DOHH2 (cell line): ENCODE measurements around the gene L3MBTL1.

Source experiments
- H3F3A ChIP-seq: fragments of 200-600 bp; sonication (generic), shearing (Covaris generic); 2 replicates; pipeline ENCODE4 v1.6.0; 2016; ENCODE audit warnings: antibody characterized with exemption, mild to moderate bottlenecking; ENCODE audit not compliant: control insufficient read depth, insufficient read depth
- H3K27ac ChIP-seq: fragments of 200-600 bp; sonication (generic); 2 replicates; pipeline ENCODE4 v1.5.1; 2014; ENCODE audit warnings: low read depth, mild to moderate bottlenecking, low read length, moderate library complexity
- H3K27me3 ChIP-seq: fragments of 200-600 bp; sonication (generic); 2 replicates; pipeline ENCODE4 v1.6.1; 2014; ENCODE audit warnings: mild to moderate bottlenecking, low read length, mixed read lengths; ENCODE audit not compliant: control insufficient read depth
- H3K36me3 ChIP-seq: fragments of 200-600 bp; sonication (generic); 2 replicates; pipeline ENCODE4 v1.6.1; 2014; ENCODE audit warnings: mild to moderate bottlenecking, low read length, moderate library complexity, mixed read lengths; ENCODE audit not compliant: control insufficient read depth
- H3K4me1 ChIP-seq: fragments of 200-600 bp; sonication (generic); 2 replicates; pipeline ENCODE4 v1.6.1; 2014; ENCODE audit warnings: mild to moderate bottlenecking, low read length, mixed read lengths; ENCODE audit not compliant: control insufficient read depth
- H3K4me2 ChIP-seq: fragments of 200-600 bp; sonication (generic); 2 replicates; pipeline ENCODE4 v1.6.0; 2014; ENCODE audit warnings: mild to moderate bottlenecking, low read length, moderate library complexity
- H3K4me3 ChIP-seq: fragments of 200-600 bp; sonication (generic); 2 replicates; pipeline ENCODE4 v1.5.1; 2014; ENCODE audit warnings: mild to moderate bottlenecking, low read length, mixed read lengths
- H3K79me2 ChIP-seq: fragments of 200-600 bp; sonication (generic); 2 replicates; pipeline ENCODE4 v1.6.1; 2014; ENCODE audit warnings: mild to moderate bottlenecking, low read length, mixed read lengths; ENCODE audit not compliant: control insufficient read depth
- H3K9me2 ChIP-seq: fragments of 200-600 bp; sonication (generic); replicated peaks from 2 replicates; pipeline ENCODE4 v1.6.1; 2014; ENCODE audit warnings: mild to moderate bottlenecking, low read length, mixed read lengths; ENCODE audit not compliant: control insufficient read depth
- H3K9me3 ChIP-seq: fragments of 200-600 bp; sonication (generic); 2 replicates; pipeline ENCODE4 v1.6.1; 2014; ENCODE audit warnings: antibody characterized with exemption, low read length, mixed read lengths; ENCODE audit not compliant: control insufficient read depth, insufficient read depth
- H4K20me1 ChIP-seq: fragments of 200-600 bp; sonication (generic); 2 replicates; pipeline ENCODE4 v1.6.0; 2014; ENCODE audit warnings: low read depth, mild to moderate bottlenecking, antibody characterized with exemption, low read length, moderate library complexity; ENCODE audit not compliant: control insufficient read depth, insufficient read depth
- EZH2phosphoT487 ChIP-seq: fragments of 200-600 bp; sonication (generic); IDR thresholded peaks from 2 replicates; pipeline ENCODE4 v1.6.1; 2017; ENCODE audit warnings: borderline replicate concordance, mild to moderate bottlenecking, antibody characterized with exemption, low read length, moderate library complexity, mixed read lengths
- TF ChIP-seq, protein P1 (sequence below): fragments of 200-600 bp; sonication (generic); IDR thresholded peaks from one replicate; pipeline ENCODE4 v1.5.1; 2014; ENCODE audit warnings: antibody characterized with exemption, mild to moderate bottlenecking, low read depth, low read length; ENCODE audit not compliant: poor library complexity, severe bottlenecking

L3MBTL1 gene

DNA sequence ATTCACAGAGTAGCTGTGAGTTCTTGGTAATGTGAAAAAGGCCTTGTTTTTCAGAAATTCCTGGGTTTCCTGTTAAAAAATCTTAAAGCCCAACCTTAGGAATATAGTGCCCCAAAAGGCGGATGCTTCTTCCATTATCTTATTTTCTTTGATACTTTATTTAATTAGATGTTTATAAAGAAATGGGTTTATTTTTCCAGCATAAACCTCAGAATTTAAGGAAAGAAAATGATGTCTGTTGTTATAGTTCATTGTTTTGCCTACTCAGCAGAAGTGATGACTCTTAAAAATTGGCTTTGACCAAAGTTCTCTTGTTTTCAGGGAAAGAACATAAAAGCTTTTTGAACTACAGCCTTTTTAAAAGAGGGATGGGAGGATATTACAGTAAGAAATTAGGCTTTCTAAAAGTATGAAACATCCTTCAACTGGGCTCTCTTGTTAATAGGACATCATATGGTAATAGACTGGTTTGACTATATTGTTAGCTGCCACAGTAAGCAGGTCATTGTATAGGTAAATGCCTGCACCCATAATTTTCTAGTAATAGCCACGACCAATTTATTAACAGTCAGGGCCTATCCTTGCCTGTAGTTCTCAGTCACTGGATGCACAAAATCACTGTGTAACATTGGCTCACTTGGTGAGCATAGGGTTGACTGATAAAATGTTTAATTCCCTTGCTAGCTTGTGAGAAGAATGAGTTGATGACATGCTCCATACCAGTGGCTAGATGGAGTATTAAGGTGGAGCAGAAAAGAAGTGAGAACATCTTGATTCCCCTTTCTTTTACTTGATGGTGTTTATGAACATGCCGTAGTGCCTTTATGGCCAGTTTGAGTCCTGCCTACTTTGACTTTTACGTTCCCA is 44.6 kb upstream of the L3MBTL1 start:
- Histone ChIP-seq H3K36me3 (peaks cover 83% of the 10 kb centered on the region), H3F3A (peaks cover 77% of the 10 kb centered on the region), H3K27me3 (no peaks in the 10 kb centered on the region), H3K79me2 (peaks cover 52% of the 10 kb centered on the region), H3K4me3 (no peak overlapping the region), H3K4me2 (no peak overlapping the region), H3K9me3 (no peaks in the 10 kb centered on the region), H4K20me1 (peaks cover 41% of the 10 kb centered on the region), H3K9me2 (no peaks in the 10 kb centered on the region), H3K27ac (no peak overlapping the region), H3K4me1 (peaks cover 15% of the 10 kb centered on the region)
- TF ChIP-seq EZH2phosphoT487 = no peak
- TF ChIP-seq, protein P1, sequence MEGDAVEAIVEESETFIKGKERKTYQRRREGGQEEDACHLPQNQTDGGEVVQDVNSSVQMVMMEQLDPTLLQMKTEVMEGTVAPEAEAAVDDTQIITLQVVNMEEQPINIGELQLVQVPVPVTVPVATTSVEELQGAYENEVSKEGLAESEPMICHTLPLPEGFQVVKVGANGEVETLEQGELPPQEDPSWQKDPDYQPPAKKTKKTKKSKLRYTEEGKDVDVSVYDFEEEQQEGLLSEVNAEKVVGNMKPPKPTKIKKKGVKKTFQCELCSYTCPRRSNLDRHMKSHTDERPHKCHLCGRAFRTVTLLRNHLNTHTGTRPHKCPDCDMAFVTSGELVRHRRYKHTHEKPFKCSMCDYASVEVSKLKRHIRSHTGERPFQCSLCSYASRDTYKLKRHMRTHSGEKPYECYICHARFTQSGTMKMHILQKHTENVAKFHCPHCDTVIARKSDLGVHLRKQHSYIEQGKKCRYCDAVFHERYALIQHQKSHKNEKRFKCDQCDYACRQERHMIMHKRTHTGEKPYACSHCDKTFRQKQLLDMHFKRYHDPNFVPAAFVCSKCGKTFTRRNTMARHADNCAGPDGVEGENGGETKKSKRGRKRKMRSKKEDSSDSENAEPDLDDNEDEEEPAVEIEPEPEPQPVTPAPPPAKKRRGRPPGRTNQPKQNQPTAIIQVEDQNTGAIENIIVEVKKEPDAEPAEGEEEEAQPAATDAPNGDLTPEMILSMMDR = no peak

DNA sequence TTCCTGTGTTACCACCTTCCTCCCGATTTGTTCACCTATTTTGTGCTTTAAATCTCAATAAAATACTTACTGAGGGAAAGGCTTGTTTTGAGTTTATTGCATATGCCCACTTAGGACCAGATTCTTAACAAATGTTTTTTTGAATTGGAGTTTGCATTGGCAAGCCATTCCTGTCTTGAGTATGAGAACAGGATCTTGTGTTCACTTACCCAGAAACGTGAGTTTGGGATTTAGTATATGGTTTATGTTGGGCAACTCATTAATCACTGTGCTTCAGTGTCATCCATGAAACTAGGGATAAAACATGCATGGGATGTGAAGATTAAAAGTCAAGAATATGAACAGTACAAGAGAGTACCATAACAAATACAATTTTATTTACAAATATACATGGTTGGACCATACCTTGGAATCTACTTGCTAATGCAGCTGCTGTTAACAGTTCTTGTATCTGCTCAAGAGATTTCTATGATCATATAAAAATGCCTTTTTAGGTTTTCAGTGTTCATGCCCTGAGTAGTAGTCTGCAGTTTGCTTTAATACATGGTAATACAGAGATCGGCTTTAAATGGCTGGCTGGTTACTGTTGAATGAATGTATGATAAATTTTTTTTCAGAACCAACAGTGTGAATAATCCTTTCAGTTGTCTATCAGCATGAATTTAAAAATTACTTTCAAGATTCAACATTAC is 43.8 kb upstream of the L3MBTL1 start:
- TF ChIP-seq EZH2phosphoT487 = no peak
- TF ChIP-seq, protein P1 = no peak
- H3F3A ChIP-seq = peaks cover 76% of the 10 kb centered on the region
- peaks cover 41% of the 10 kb centered on the region for H4K20me1 ChIP-seq
- H3K27ac ChIP-seq = no peak overlapping the region
- H3K4me2 ChIP-seq = no peak overlapping the region
- H3K9me2 ChIP-seq = no peaks in the 10 kb centered on the region
- H3K4me3 ChIP-seq = no peak overlapping the region
- peaks cover 77% of the 10 kb centered on the region for H3K36me3 ChIP-seq
- peaks cover 15% of the 10 kb centered on the region for H3K4me1 ChIP-seq
- H3K27me3 ChIP-seq = no peaks in the 10 kb centered on the region
- H3K9me3 ChIP-seq = no peaks in the 10 kb centered on the region
- H3K79me2 ChIP-seq = peaks cover 44% of the 10 kb centered on the region

DNA sequence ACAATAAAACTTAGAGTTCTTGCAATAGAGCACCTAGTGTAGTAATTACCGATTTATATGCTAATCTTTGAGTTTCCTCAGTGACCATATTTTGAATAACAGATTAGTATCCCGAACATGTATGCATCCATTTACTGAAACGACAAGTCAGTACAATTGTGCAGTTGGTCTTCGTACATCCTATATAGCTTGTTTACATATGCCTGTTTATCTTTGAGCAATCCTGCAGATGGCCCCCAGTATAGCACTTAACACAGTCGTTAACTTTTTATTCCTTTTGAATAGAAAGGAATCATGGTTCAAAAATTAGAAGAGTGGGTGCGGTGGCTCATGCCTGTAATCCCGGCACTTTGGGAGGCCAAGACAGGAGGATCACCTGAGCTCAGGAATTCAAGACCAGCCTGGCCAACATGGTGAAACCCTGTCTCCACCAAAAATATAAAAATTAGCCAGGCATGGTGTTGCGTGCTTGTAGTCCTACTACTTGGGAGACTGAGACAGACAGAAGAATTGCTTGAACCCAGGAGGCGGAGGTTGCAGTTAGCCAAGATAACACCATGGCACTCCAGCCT is 43.2 kb upstream of the L3MBTL1 start:
- peaks cover 34% of the 10 kb centered on the region for H4K20me1 ChIP-seq
- H3K27ac ChIP-seq = no peak overlapping the region
- no peaks in the 10 kb centered on the region for H3K9me3 ChIP-seq
- no peak overlapping the region for H3K4me2 ChIP-seq
- H3K36me3 ChIP-seq = peaks cover 71% of the 10 kb centered on the region
- TF ChIP-seq EZH2phosphoT487 = no peak
- TF ChIP-seq, protein P1 = no peak
- H3K4me3 ChIP-seq = no peak overlapping the region
- peaks cover 11% of the 10 kb centered on the region for H3K4me1 ChIP-seq
- no peaks in the 10 kb centered on the region for H3K9me2 ChIP-seq
- no peaks in the 10 kb centered on the region for H3K27me3 ChIP-seq
- H3K79me2 ChIP-seq = peaks cover 38% of the 10 kb centered on the region
- H3F3A ChIP-seq = peaks cover 71% of the 10 kb centered on the region
